MM.1S (cell line): Measurements from ENCODE around the gene AUTS2.

Experiments used
- DNase-seq: peaks from one replicate; pipeline ENCODE4 v3.0.0-alpha.2; 2015
- H2AFZ ChIP-seq: fragments of 300-600 bp; sonication (generic); 2 replicates; pipeline ENCODE4 v1.6.0; 2016; ENCODE audit warnings: antibody characterized with exemption, low read length
- H3F3A ChIP-seq: fragments of 300-600 bp; sonication (generic); 2 replicates; pipeline ENCODE4 v1.6.1; 2016; ENCODE audit warnings: mild to moderate bottlenecking, antibody characterized with exemption, low read length, moderate library complexity, mixed read lengths; ENCODE audit not compliant: insufficient read depth
- H3K27ac ChIP-seq: fragments of 300-600 bp; sonication (generic); 2 replicates; pipeline ENCODE4 v1.5.1; 2016; ENCODE audit warnings: mild to moderate bottlenecking, low read length
- H3K27me3 ChIP-seq: fragments of 300-600 bp; sonication (generic); replicated peaks from 2 replicates; pipeline ENCODE4 v1.6.0; 2016; ENCODE audit warnings: low read length; ENCODE audit not compliant: insufficient read depth
- H3K36me3 ChIP-seq: fragments of 300-600 bp; sonication (generic); replicated peaks from 2 replicates; pipeline ENCODE4 v1.6.1; 2016; ENCODE audit warnings: mild to moderate bottlenecking, low read length, mixed read lengths; ENCODE audit not compliant: insufficient read depth
- H3K4me1 ChIP-seq: fragments of 300-600 bp; sonication (generic); 2 replicates; pipeline ENCODE4 v1.6.1; 2016; ENCODE audit warnings: low read length, mixed read lengths
- H3K4me2 ChIP-seq: fragments of 300-600 bp; sonication (generic); 2 replicates; pipeline ENCODE4 v1.6.0; 2016; ENCODE audit warnings: low read depth, low read length
- H3K4me3 ChIP-seq: fragments of 300-600 bp; sonication (generic); 2 replicates; pipeline ENCODE4 v1.5.1; 2016; ENCODE audit warnings: low read length, mixed read lengths
- H3K79me2 ChIP-seq: fragments of 300-600 bp; sonication (generic); 2 replicates; pipeline ENCODE4 v1.6.1; 2016; ENCODE audit warnings: mixed run types, low read length, mixed read lengths
- H3K9ac ChIP-seq: fragments of 300-600 bp; sonication (generic); 2 replicates; pipeline ENCODE4 v1.6.1; 2016; ENCODE audit warnings: low read length, mixed read lengths
- H3K9me2 ChIP-seq: fragments of 300-600 bp; sonication (generic); replicated peaks from 2 replicates; pipeline ENCODE4 v1.6.1; 2016; ENCODE audit warnings: mild to moderate bottlenecking, low read length, mixed read lengths; ENCODE audit not compliant: insufficient read depth
- H3K9me3 ChIP-seq: fragments of 300-600 bp; sonication (generic); replicated peaks from 2 replicates; pipeline ENCODE4 v1.6.1; 2016; ENCODE audit warnings: mild to moderate bottlenecking, low read length, mixed read lengths; ENCODE audit not compliant: insufficient read depth
- H4K20me1 ChIP-seq: fragments of 300-600 bp; sonication (generic); 2 replicates; pipeline ENCODE4 v1.6.1; 2016; ENCODE audit warnings: mild to moderate bottlenecking, low read length, moderate library complexity, mixed read lengths; ENCODE audit not compliant: insufficient read depth
- CTCF ChIP-seq: fragments of 300-600 bp; sonication (generic); IDR thresholded peaks from 2 replicates; pipeline ENCODE4 v1.5.1; 2016; ENCODE audit warnings: antibody characterized with exemption, low read length, mixed read lengths
- EZH2 ChIP-seq: fragments of 300-600 bp; sonication (generic); optimal IDR thresholded peaks from 2 replicates; pipeline ENCODE3; 2017; ENCODE audit warnings: low read depth, mild to moderate bottlenecking, antibody characterized with exemption, low read length, mixed read lengths
- EZH2phosphoT487 ChIP-seq: fragments of 300-600 bp; sonication (generic); IDR thresholded peaks from 2 replicates; pipeline ENCODE4 v1.6.1; 2018; ENCODE audit warnings: antibody characterized with exemption, low read length

Gene AUTS2

GRCh38 chr7:70356085-70356786 is 758.0 kb downstream of the AUTS2 start:
- Histone ChIP-seq H2AFZ (no peak overlapping the region), H3K9me3 (no peaks in the 10 kb centered on the region), H3K27ac (no peak overlapping the region), H3K27me3 (no peaks in the 10 kb centered on the region), H4K20me1 (no peaks in the 10 kb centered on the region), H3K79me2 (no peaks in the 10 kb centered on the region), H3F3A (no peaks in the 10 kb centered on the region), H3K4me3 (no peak overlapping the region), H3K9ac (no peak overlapping the region), H3K4me1 (no peaks in the 10 kb centered on the region), H3K4me2 (no peak overlapping the region), H3K36me3 (no peaks in the 10 kb centered on the region), H3K9me2 (no peaks in the 10 kb centered on the region)
- DNase-seq = no peak
- TF ChIP-seq EZH2 (no peak), CTCF (no peak), EZH2phosphoT487 (no peak)

- Histone ChIP-seq H2AFZ (no peak overlapping the region), H3K9ac (no peak overlapping the region), H3K9me2 (no peaks in the 10 kb centered on the region), H3K36me3 (no peaks in the 10 kb centered on the region), H3K9me3 (no peaks in the 10 kb centered on the region), H4K20me1 (no peaks in the 10 kb centered on the region), H3K79me2 (no peaks in the 10 kb centered on the region), H3F3A (no peaks in the 10 kb centered on the region), H3K27me3 (no peaks in the 10 kb centered on the region), H3K27ac (no peak overlapping the region), H3K4me3 (no peak overlapping the region), H3K4me2 (no peak overlapping the region), H3K4me1 (no peaks in the 10 kb centered on the region)
- DNase-seq = no peak
- TF ChIP-seq EZH2 (no peak), EZH2phosphoT487 (no peak), CTCF (no peak)
Observed at GRCh38 chr7:70356787-70357328, 758.6 kb downstream of the AUTS2 start.

GRCh38 chr7:70360557-70360956 is 762.3 kb downstream of the AUTS2 start:
- no peaks in the 10 kb centered on the region for H3K9me3 ChIP-seq
- no peaks in the 10 kb centered on the region for H3K27me3 ChIP-seq
- H3K9ac ChIP-seq = no peak overlapping the region
- no peak overlapping the region for H2AFZ ChIP-seq
- no peaks in the 10 kb centered on the region for H3K79me2 ChIP-seq
- no peak overlapping the region for H3K4me3 ChIP-seq
- no peak overlapping the region for H3K4me2 ChIP-seq
- H4K20me1 ChIP-seq = no peaks in the 10 kb centered on the region
- no peaks in the 10 kb centered on the region for H3F3A ChIP-seq
- no peak for TF ChIP-seq CTCF
- no peak for TF ChIP-seq EZH2
- no peak for TF ChIP-seq EZH2phosphoT487
- no peak overlapping the region for H3K27ac ChIP-seq
- no peak for DNase-seq
- no peaks in the 10 kb centered on the region for H3K36me3 ChIP-seq
- H3K9me2 ChIP-seq = no peaks in the 10 kb centered on the region
- no peaks in the 10 kb centered on the region for H3K4me1 ChIP-seq
